GM12865 (cell line): Measurements from ENCODE around the gene FBF1.
"Not testable (repeated sequence)": the region's sequence is repeated elsewhere in the genome, so short reads cannot be mapped to it uniquely, and the experiment has no call there.

Experiments
- DNase-seq: peaks from one replicate; pipeline ENCODE4 v3.0.0; 2010; ENCODE audit warnings: low read depth
- H3K4me3 ChIP-seq: 2 replicates; pipeline ENCODE4 v1.5.1; 2011; ENCODE audit warnings: mild to moderate bottlenecking, low read depth, low read length, control low read depth
- CTCF ChIP-seq: IDR thresholded peaks from 2 replicates; pipeline ENCODE4 v1.5.1; 2011; ENCODE audit warnings: low read length, control low read depth, low read depth, inconsistent platforms; ENCODE audit not compliant: insufficient read depth; ENCODE audit errors: missing control alignments

FBF1 gene

GRCh38 chr17:75875182-75875939 is 65.5 kb downstream of the FBF1 start:
- DNase-seq = no peak
- no peak overlapping the region for H3K4me3 ChIP-seq
- TF ChIP-seq CTCF = no peak

GRCh38 chr17:75874323-75875181 is 66.3 kb downstream of the FBF1 start:
- DNase-seq = no peak
- no peak overlapping the region for H3K4me3 ChIP-seq
- no peak for TF ChIP-seq CTCF

- no peak for TF ChIP-seq CTCF
- H3K4me3 ChIP-seq = no peak overlapping the region
- no peak for DNase-seq
Measured at GRCh38 chr17:75873587-75874322, 67.1 kb downstream of the FBF1 start.

- no peak for DNase-seq
- TF ChIP-seq CTCF = no peak
- no peak overlapping the region for H3K4me3 ChIP-seq
Measured at GRCh38 chr17:75872434-75873351, 68.1 kb downstream of the FBF1 start.

- H3K4me3 ChIP-seq, DNase-seq: not testable (repeated sequence)
Measured at GRCh38 chr17:75870228-75870627, 70.6 kb downstream of the FBF1 start.

- no peak for DNase-seq
- no peak for TF ChIP-seq CTCF
- H3K4me3 ChIP-seq = no peak overlapping the region
Measured at GRCh38 chr17:75869282-75870141, 71.3 kb downstream of the FBF1 start.

GRCh38 chr17:75868730-75869281 is 72.0 kb downstream of the FBF1 start:
- DNase-seq, H3K4me3 ChIP-seq: not testable (repeated sequence)

GRCh38 chr17:75865404-75866188 is 75.2 kb downstream of the FBF1 start:
- H3K4me3 ChIP-seq, DNase-seq: not testable (repeated sequence)

- not testable (repeated sequence) for DNase-seq
Measured at GRCh38 chr17:75864887-75865286, 76.0 kb downstream of the FBF1 start.

More at GRCh38 chr17:75864887-75865286, 76.0 kb downstream of the FBF1 start:
- H3K4me3 ChIP-seq = not testable (repeated sequence)
